ENCODE measurements around the gene IFI27L1. TPM values are rescaled to one million over a fixed set of nuclear protein-coding genes. Genes with fewer than 3 reads are reported as not detected.
A peak's percentile ranks its signal among the peaks of the same experiment; 100 is the strongest.

Gene IFI27L1
- total RNA-seq, 2 experiments from 2014 or later: 33.9 to 35.8 TPM

- intact Hi-C loops (cut with micrococcal nuclease): loop anchor here (1.0 to 2.0 kb wide), 4 partner anchors 48 to 416 kb away; no protein-coding TSS in a partner anchor
- CTCF ChIA-PET: interaction anchor here (0.6 to 5.0 kb wide), 34 partner anchors 9 to 819 kb away, joined by 3 to 82 read pairs (median 4); partner anchors contain the start of genes DDX24 and IFI27L1
- no peak overlapping the region for H3K27ac Mint-ChIP-seq
- H3K27me3 Mint-ChIP-seq (ENCODE audit: low read depth): no peaks in the 10 kb centered on the region
- H3K9me3 Mint-ChIP-seq: peaks cover 7% of the 10 kb centered on the region
- no peak overlapping the region for H3K4me3 Mint-ChIP-seq
- H3K4me1 Mint-ChIP-seq (ENCODE audit: low read depth): peaks cover 18% of the 10 kb centered on the region
- H3K36me3 Mint-ChIP-seq (ENCODE audit: low read depth): peaks cover 4% of the 10 kb centered on the region
- peak; percentile 79 for DNase-seq
Measured at GRCh38 chr14:94132285-94132887, 51.3 kb downstream of the IFI27L1 start.

- CTCF ChIA-PET: interaction anchor here (9.8 kb wide), 1 partner anchor 46 kb away, joined by 134 read pairs; no protein-coding TSS in a partner anchor
- H3K9me3 Mint-ChIP-seq: peaks cover 7% of the 10 kb centered on the region
- H3K4me3 Mint-ChIP-seq: no peak overlapping the region
- no peaks in the 10 kb centered on the region for H3K36me3 Mint-ChIP-seq (ENCODE audit: low read depth)
- intact Hi-C loops (cut with micrococcal nuclease): no loop called here
- DNase-seq: no peak
- H3K27ac Mint-ChIP-seq: no peak overlapping the region
- H3K4me1 Mint-ChIP-seq (ENCODE audit: low read depth): peaks cover 2% of the 10 kb centered on the region
- no peaks in the 10 kb centered on the region for H3K27me3 Mint-ChIP-seq (ENCODE audit: low read depth)
Measured at GRCh38 chr14:94135476-94135875, 54.4 kb downstream of the IFI27L1 start.

GRCh38 chr14:94136575-94137331, 55.6 kb downstream of the IFI27L1 start:
- Mint-ChIP-seq H3K4me1 (ENCODE audit: low read depth) (peaks cover 2% of the 10 kb centered on the region), H3K27me3 (ENCODE audit: low read depth) (no peaks in the 10 kb centered on the region), H3K36me3 (ENCODE audit: low read depth) (no peaks in the 10 kb centered on the region), H3K9me3 (peaks cover 7% of the 10 kb centered on the region), H3K4me3 (no peak overlapping the region), H3K27ac (no peak overlapping the region)
- intact Hi-C loops (cut with micrococcal nuclease): loop anchor here (1.0 kb wide), 4 partner anchors 44 to 350 kb away; no protein-coding TSS in a partner anchor
- DNase-seq: peak; percentile 95
- CTCF ChIA-PET: interaction anchor here (0.5 to 9.8 kb wide), 51 partner anchors 9 to 1865 kb away, joined by 3 to 134 read pairs (median 5); partner anchors contain the start of genes DDX24, IFI27L1 and OTUB2

GRCh38 chr14:94138251-94138650, 57.1 kb downstream of the IFI27L1 start:
- H3K36me3 Mint-ChIP-seq (ENCODE audit: low read depth): no peaks in the 10 kb centered on the region
- DNase-seq: no peak
- H3K9me3 Mint-ChIP-seq: peaks cover 7% of the 10 kb centered on the region
- H3K4me3 Mint-ChIP-seq: no peak overlapping the region
- CTCF ChIA-PET: interaction anchor here (0.9 to 9.8 kb wide), 8 partner anchors 10 to 199 kb away, joined by 3 to 134 read pairs (median 20); no protein-coding TSS in a partner anchor
- peaks cover 2% of the 10 kb centered on the region for H3K4me1 Mint-ChIP-seq (ENCODE audit: low read depth)
- intact Hi-C loops (cut with micrococcal nuclease): no loop called here
- H3K27me3 Mint-ChIP-seq (ENCODE audit: low read depth): no peaks in the 10 kb centered on the region
- H3K27ac Mint-ChIP-seq: no peak overlapping the region

GRCh38 chr14:94139006-94139405, 57.9 kb downstream of the IFI27L1 start:
- no peak for DNase-seq
- Mint-ChIP-seq H3K36me3 (ENCODE audit: low read depth) (no peaks in the 10 kb centered on the region), H3K9me3 (peaks cover 7% of the 10 kb centered on the region), H3K27me3 (ENCODE audit: low read depth) (no peaks in the 10 kb centered on the region), H3K4me3 (no peak overlapping the region), H3K4me1 (ENCODE audit: low read depth) (peaks cover 2% of the 10 kb centered on the region), H3K27ac (no peak overlapping the region)
- CTCF ChIA-PET: interaction anchor here (0.8 to 9.8 kb wide), 9 partner anchors 9 to 200 kb away, joined by 3 to 134 read pairs (median 6); no protein-coding TSS in a partner anchor
- intact Hi-C loops (cut with micrococcal nuclease): no loop called here

- CTCF ChIA-PET: interaction anchor here (0.8 to 9.8 kb wide), 5 partner anchors 12 to 103 kb away, joined by 3 to 134 read pairs (median 38); no protein-coding TSS in a partner anchor
- Mint-ChIP-seq H3K27ac (no peak overlapping the region), H3K36me3 (ENCODE audit: low read depth) (no peaks in the 10 kb centered on the region), H3K27me3 (ENCODE audit: low read depth) (no peaks in the 10 kb centered on the region), H3K4me1 (ENCODE audit: low read depth) (peaks cover 3% of the 10 kb centered on the region), H3K4me3 (no peak overlapping the region), H3K9me3 (peaks cover 7% of the 10 kb centered on the region)
- intact Hi-C loops (cut with micrococcal nuclease): no loop called here
- no peak for DNase-seq
Measured at GRCh38 chr14:94139421-94139820, 58.3 kb downstream of the IFI27L1 start.

GRCh38 chr14:94142247-94142646, 61.1 kb downstream of the IFI27L1 start:
- Mint-ChIP-seq H3K36me3 (ENCODE audit: low read depth) (no peaks in the 10 kb centered on the region), H3K27ac (no peak overlapping the region), H3K27me3 (ENCODE audit: low read depth) (no peaks in the 10 kb centered on the region), H3K4me1 (ENCODE audit: low read depth) (peaks cover 10% of the 10 kb centered on the region), H3K9me3 (no peaks in the 10 kb centered on the region), H3K4me3 (no peak overlapping the region)
- no peak for DNase-seq
- CTCF ChIA-PET: interaction anchor here (0.7 to 9.8 kb wide), 14 partner anchors 10 to 344 kb away, joined by 3 to 134 read pairs (median 4); no protein-coding TSS in a partner anchor
- intact Hi-C loops (cut with micrococcal nuclease): no loop called here

- Mint-ChIP-seq H3K36me3 (ENCODE audit: low read depth) (no peaks in the 10 kb centered on the region), H3K4me3 (no peak overlapping the region), H3K27me3 (ENCODE audit: low read depth) (no peaks in the 10 kb centered on the region), H3K27ac (no peak overlapping the region), H3K9me3 (no peaks in the 10 kb centered on the region), H3K4me1 (ENCODE audit: low read depth) (peaks cover 12% of the 10 kb centered on the region)
- intact Hi-C loops (cut with micrococcal nuclease): no loop called here
- DNase-seq: no peak
- CTCF ChIA-PET: interaction anchor here (0.6 to 9.8 kb wide), 12 partner anchors 9 to 344 kb away, joined by 3 to 134 read pairs (median 4); no protein-coding TSS in a partner anchor
Measured at GRCh38 chr14:94142836-94143235, 61.7 kb downstream of the IFI27L1 start.

- Mint-ChIP-seq H3K9me3 (no peaks in the 10 kb centered on the region), H3K4me3 (no peak overlapping the region), H3K27ac (no peak overlapping the region), H3K27me3 (ENCODE audit: low read depth) (no peaks in the 10 kb centered on the region), H3K36me3 (ENCODE audit: low read depth) (no peaks in the 10 kb centered on the region), H3K4me1 (ENCODE audit: low read depth) (peaks cover 12% of the 10 kb centered on the region)
- CTCF ChIA-PET: interaction anchor here (0.6 to 9.8 kb wide), 9 partner anchors 8 to 343 kb away, joined by 3 to 134 read pairs (median 4); no protein-coding TSS in a partner anchor
- DNase-seq: peak; percentile 36
- intact Hi-C loops (cut with micrococcal nuclease): no loop called here
Measured at GRCh38 chr14:94143239-94143638, 62.1 kb downstream of the IFI27L1 start.

GRCh38 chr14:94143711-94144110, 62.6 kb downstream of the IFI27L1 start:
- Mint-ChIP-seq H3K4me1 (ENCODE audit: low read depth) (peaks cover 12% of the 10 kb centered on the region), H3K9me3 (no peaks in the 10 kb centered on the region), H3K27ac (no peak overlapping the region), H3K36me3 (ENCODE audit: low read depth) (no peaks in the 10 kb centered on the region), H3K4me3 (no peak overlapping the region), H3K27me3 (ENCODE audit: low read depth) (no peaks in the 10 kb centered on the region)
- intact Hi-C loops (cut with micrococcal nuclease): no loop called here
- DNase-seq: no peak
- CTCF ChIA-PET: interaction anchor here (0.8 to 9.8 kb wide), 3 partner anchors 12 to 109 kb away, joined by 3 to 134 read pairs (median 3); no protein-coding TSS in a partner anchor

GRCh38 chr14:94144765-94145164, 63.7 kb downstream of the IFI27L1 start:
- peak; percentile 17 for DNase-seq
- CTCF ChIA-PET: interaction anchor here (2.0 kb wide), 1 partner anchor 8 kb away, joined by 7 read pairs; no protein-coding TSS in a partner anchor
- no peak overlapping the region for H3K27ac Mint-ChIP-seq
- H3K36me3 Mint-ChIP-seq (ENCODE audit: low read depth): no peaks in the 10 kb centered on the region
- H3K9me3 Mint-ChIP-seq: no peaks in the 10 kb centered on the region
- intact Hi-C loops (cut with micrococcal nuclease): no loop called here
- peaks cover 12% of the 10 kb centered on the region for H3K4me1 Mint-ChIP-seq (ENCODE audit: low read depth)
- H3K4me3 Mint-ChIP-seq: no peak overlapping the region
- no peaks in the 10 kb centered on the region for H3K27me3 Mint-ChIP-seq (ENCODE audit: low read depth)

GRCh38 chr14:94145902-94146527, 64.9 kb downstream of the IFI27L1 start:
- no peak for DNase-seq
- Mint-ChIP-seq H3K36me3 (ENCODE audit: low read depth) (no peaks in the 10 kb centered on the region), H3K27ac (no peak overlapping the region), H3K27me3 (ENCODE audit: low read depth) (no peaks in the 10 kb centered on the region), H3K4me1 (ENCODE audit: low read depth) (peaks cover 12% of the 10 kb centered on the region), H3K9me3 (no peaks in the 10 kb centered on the region), H3K4me3 (no peak overlapping the region)
- CTCF ChIA-PET: interaction anchor here (1.1 to 2.0 kb wide), 3 partner anchors 9 to 35 kb away, joined by 3 to 7 read pairs (median 4); no protein-coding TSS in a partner anchor
- intact Hi-C loops (cut with micrococcal nuclease): no loop called here
